ENCODE measurements around the gene SDCCAG8.

Gene SDCCAG8

GRCh38 chr1:243513726-243514491 lies 258.1 kb downstream of the SDCCAG8 start:
- DNase-seq, result no peak

GRCh38 chr1:243514927-243515326 lies 259.1 kb downstream of the SDCCAG8 start:
- DNase-seq, result no peak

GRCh38 chr1:243520831-243521230 lies 265.0 kb downstream of the SDCCAG8 start:
- no peak for DNase-seq

GRCh38 chr1:243523766-243524165 lies 267.9 kb downstream of the SDCCAG8 start:
- no peak for DNase-seq

- DNase-seq, result no peak
Observed at GRCh38 chr1:243525085-243525487, 269.2 kb downstream of the SDCCAG8 start.

GRCh38 chr1:243526180-243526579 lies 270.3 kb downstream of the SDCCAG8 start:
- peak; percentile 10 for DNase-seq

GRCh38 chr1:243528459-243529121 lies 272.7 kb downstream of the SDCCAG8 start:
- DNase-seq, result no peak

- no peak for DNase-seq
Observed at GRCh38 chr1:243529512-243529911, 273.7 kb downstream of the SDCCAG8 start.

- DNase-seq, result no peak
Observed at GRCh38 chr1:243535014-243535413, 279.2 kb downstream of the SDCCAG8 start.

- no peak for DNase-seq
Observed at GRCh38 chr1:243539636-243540035, 283.8 kb downstream of the SDCCAG8 start.

GRCh38 chr1:243542739-243543415 lies 287.0 kb downstream of the SDCCAG8 start:
- DNase-seq, result no peak

- DNase-seq, result no peak
Observed at GRCh38 chr1:243543501-243543900, 287.7 kb downstream of the SDCCAG8 start.

- no peak for DNase-seq
Observed at GRCh38 chr1:243546457-243546856, 290.6 kb downstream of the SDCCAG8 start.

GRCh38 chr1:243547891-243548290 lies 292.1 kb downstream of the SDCCAG8 start:
- no peak for DNase-seq

GRCh38 chr1:243548516-243548915 lies 292.7 kb downstream of the SDCCAG8 start:
- no peak for DNase-seq

- DNase-seq, result no peak
Observed at GRCh38 chr1:243549108-243549507, 293.3 kb downstream of the SDCCAG8 start.

All from NCI-H2029 (cell line).